ENCODE results near the gene MCF2L2. TPM values are rescaled to one million over a fixed set of nuclear protein-coding genes. Genes with fewer than 3 reads are reported as not detected.

MCF2L2 gene
- total and polyA plus RNA-seq, 9 of the 15 experiments (the other 6 are each of a cell fraction or from before 2014, with no cell fraction given) = 0.56 to 4.2 (median 3.0) TPM

GRCh38 chr3:183298701-183299153 is 129.7 kb downstream of the MCF2L2 start (continued):
- no peak for TF ChIP-seq STAT6 (CRISPR knock-in tag; IDR thresholded peaks at IDR 0.05)
- TF ChIP-seq ZNF318 (IDR thresholded peaks at IDR 0.05; ENCODE audit: borderline replicate concordance in 1 of 2, low read depth in 1 of 2) = peak in 1 of 2 experiments; percentile 90; a peak in 2 of 4 replicates
- TF ChIP-seq KAT8 (IDR thresholded peaks at IDR 0.05; ENCODE audit: low read depth) = no peak
- TF ChIP-seq TGIF2 (CRISPR knock-in tag; IDR thresholded peaks at IDR 0.05) = no peak
- TF ChIP-seq BMI1 (IDR thresholded peaks at IDR 0.05; ENCODE audit: low read length) = no peak
- TF ChIP-seq E2F3 (CRISPR knock-in tag; IDR thresholded peaks at IDR 0.05) = no peak
- 0 out of 2 replicates have a peak, but pooled peaks have one; percentile 8 for TF ChIP-seq ZKSCAN1 (IDR thresholded peaks at IDR 0.05; ENCODE audit: low read depth, low read length)
- no peak for TF ChIP-seq RBM15 (IDR thresholded peaks at IDR 0.05; ENCODE audit: insufficient read depth, low read length)
- peak; percentile 49; the same call in 1 of the 2 replicates for TF ChIP-seq MAX (CRISPR knock-in tag; IDR thresholded peaks at IDR 0.05)
- no peak for TF ChIP-seq ZNF41 (CRISPR knock-in tag; conservative IDR thresholded peaks at IDR 0.05)
- no peak for TF ChIP-seq MAZ (CRISPR knock-in tag; conservative IDR thresholded peaks at IDR 0.05 in 1 of 2, IDR thresholded peaks at IDR 0.05 in 1 of 2)
- no peak; the same call in 1 of the 2 replicates for TF ChIP-seq MAFF (IDR thresholded peaks at IDR 0.05; ENCODE audit: low read length)
- TF ChIP-seq IRF1 (CRISPR knock-in tag; IDR thresholded peaks at IDR 0.05; ENCODE audit: borderline replicate concordance) = no peak
- no peak for TF ChIP-seq ZC3H11A (IDR thresholded peaks at IDR 0.05; ENCODE audit: low read depth, low read length)
- no peak for TF ChIP-seq CBX5 (IDR thresholded peaks at IDR 0.05; ENCODE audit: borderline replicate concordance, low read depth)
- TF ChIP-seq ZBTB8A (IDR thresholded peaks at IDR 0.05; ENCODE audit: partially characterized antibody) = no peak
- no peak for TF ChIP-seq RAD21 (CRISPR knock-in tag; conservative IDR thresholded peaks at IDR 0.05 in 1 of 2, IDR thresholded peaks at IDR 0.05 in 1 of 2)
